Measurements from ENCODE around the gene TMC7. TPM values are rescaled to one million over a fixed set of nuclear protein-coding genes. Genes with fewer than 3 reads are reported as not detected.
"Not testable (repeated sequence)": the region's sequence is repeated elsewhere in the genome, so short reads cannot be mapped to it uniquely, and the experiment has no call there.

The TMC7 gene
- total RNA-seq, 3 donors from 2014 or later = 5.4 to 12.4 (median 9.2) TPM

DNA sequence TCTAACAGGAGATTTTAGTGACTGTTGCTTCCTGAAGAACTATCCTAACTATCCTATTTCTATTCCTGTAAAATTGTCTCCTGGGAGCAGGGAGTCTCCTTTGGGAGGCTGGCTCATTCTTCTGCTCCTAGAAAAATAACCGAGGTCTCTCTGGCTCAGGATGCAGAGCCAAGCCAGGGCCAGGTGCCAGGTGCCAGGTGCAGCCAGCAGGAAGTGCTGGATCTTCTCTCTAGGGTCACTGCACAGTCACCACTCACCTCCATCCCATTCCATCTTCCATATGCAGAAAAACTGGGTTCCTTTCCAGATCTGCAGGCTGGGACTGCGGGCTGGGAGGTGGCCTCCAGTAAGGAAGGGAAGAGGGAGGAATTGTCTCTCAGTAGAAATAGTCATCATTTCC is 3.8 kb upstream of the TMC7 start:
- DNase-seq (no peak), ATAC-seq (no peak)
- H3K4me3 ChIP-seq = no peak overlapping the region
- TF ChIP-seq, protein P1, sequence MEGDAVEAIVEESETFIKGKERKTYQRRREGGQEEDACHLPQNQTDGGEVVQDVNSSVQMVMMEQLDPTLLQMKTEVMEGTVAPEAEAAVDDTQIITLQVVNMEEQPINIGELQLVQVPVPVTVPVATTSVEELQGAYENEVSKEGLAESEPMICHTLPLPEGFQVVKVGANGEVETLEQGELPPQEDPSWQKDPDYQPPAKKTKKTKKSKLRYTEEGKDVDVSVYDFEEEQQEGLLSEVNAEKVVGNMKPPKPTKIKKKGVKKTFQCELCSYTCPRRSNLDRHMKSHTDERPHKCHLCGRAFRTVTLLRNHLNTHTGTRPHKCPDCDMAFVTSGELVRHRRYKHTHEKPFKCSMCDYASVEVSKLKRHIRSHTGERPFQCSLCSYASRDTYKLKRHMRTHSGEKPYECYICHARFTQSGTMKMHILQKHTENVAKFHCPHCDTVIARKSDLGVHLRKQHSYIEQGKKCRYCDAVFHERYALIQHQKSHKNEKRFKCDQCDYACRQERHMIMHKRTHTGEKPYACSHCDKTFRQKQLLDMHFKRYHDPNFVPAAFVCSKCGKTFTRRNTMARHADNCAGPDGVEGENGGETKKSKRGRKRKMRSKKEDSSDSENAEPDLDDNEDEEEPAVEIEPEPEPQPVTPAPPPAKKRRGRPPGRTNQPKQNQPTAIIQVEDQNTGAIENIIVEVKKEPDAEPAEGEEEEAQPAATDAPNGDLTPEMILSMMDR (IDR thresholded peaks at IDR 0.05) = no peak
- H3K36me3 ChIP-seq (ENCODE audit: low read depth) = no peaks in the 10 kb centered on the region
- intact Hi-C loops (cut with DNase I, micrococcal nuclease) = loop anchor here in 1 of 2 donors (10.0 kb wide), 1 partner anchor 95 kb away; no protein-coding TSS in a partner anchor
- H3K4me1 ChIP-seq (ENCODE audit: low read depth) = peaks cover 7% of the 10 kb centered on the region
- H3K9me3 ChIP-seq = no peaks in the 10 kb centered on the region

- H3K36me3 ChIP-seq (ENCODE audit: low read depth) = no peaks in the 10 kb centered on the region
- H3K4me1 ChIP-seq (ENCODE audit: low read depth) = peaks cover 10% of the 10 kb centered on the region
- peak; percentile 65 for ATAC-seq
- H3K9me3 ChIP-seq = no peaks in the 10 kb centered on the region
- H3K4me3 ChIP-seq = no peak overlapping the region
- intact Hi-C loops (cut with DNase I, micrococcal nuclease) = no loop called here
- DNase-seq = no peak
- TF ChIP-seq, protein P1 (IDR thresholded peaks at IDR 0.05) = no peak
Measured at GRCh38 chr16:18984435-18985005, 786 bp downstream of the TMC7 start.

DNA sequence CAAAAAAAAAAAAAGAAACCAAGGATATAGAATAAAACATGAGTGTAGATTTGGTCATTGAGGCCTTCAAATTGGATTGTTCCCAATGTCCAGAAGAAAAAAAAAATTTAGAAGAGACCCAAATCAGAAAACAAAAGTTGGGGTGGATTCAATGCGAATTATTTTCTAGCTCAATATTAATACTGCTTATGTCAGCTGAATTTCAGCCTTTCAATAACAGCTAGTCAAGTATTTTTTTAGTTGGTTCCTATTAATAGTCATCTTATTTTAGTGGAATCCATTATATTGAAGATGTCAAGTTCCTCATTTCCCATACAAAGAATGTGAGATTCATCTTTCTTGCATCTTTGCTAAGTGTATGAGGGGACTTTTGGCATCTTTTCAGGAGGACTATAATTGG is 1.5 kb downstream of the TMC7 start:
- ATAC-seq; H3K4me1 ChIP-seq (ENCODE audit: low read depth); intact Hi-C loops (cut with DNase I, micrococcal nuclease); DNase-seq; H3K4me3 ChIP-seq; H3K36me3 ChIP-seq (ENCODE audit: low read depth); H3K9me3 ChIP-seq: not testable (repeated sequence)

DNA sequence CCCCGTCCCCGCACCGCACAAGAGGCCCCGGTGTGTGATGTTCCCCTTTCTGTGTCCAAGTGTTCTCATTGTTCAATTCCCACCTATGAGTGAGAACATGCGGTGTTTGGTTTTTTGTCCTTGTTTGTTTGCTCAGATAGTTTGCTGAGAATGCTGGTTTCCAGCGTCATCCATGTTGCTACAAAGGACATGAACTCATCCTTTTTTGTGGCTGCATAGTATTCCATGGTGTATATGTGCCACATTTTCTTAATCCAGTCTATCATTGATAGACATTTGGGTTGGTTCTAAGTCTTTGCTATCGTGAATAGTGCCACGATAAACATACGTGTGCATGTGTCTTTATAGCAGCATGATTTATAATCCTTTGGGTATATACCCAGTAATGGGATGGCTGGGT is 8.0 kb downstream of the TMC7 start:
- ATAC-seq; H3K9me3 ChIP-seq; H3K4me1 ChIP-seq (ENCODE audit: low read depth); H3K36me3 ChIP-seq (ENCODE audit: low read depth); intact Hi-C loops (cut with DNase I, micrococcal nuclease); DNase-seq; H3K4me3 ChIP-seq: not testable (repeated sequence)

DNA sequence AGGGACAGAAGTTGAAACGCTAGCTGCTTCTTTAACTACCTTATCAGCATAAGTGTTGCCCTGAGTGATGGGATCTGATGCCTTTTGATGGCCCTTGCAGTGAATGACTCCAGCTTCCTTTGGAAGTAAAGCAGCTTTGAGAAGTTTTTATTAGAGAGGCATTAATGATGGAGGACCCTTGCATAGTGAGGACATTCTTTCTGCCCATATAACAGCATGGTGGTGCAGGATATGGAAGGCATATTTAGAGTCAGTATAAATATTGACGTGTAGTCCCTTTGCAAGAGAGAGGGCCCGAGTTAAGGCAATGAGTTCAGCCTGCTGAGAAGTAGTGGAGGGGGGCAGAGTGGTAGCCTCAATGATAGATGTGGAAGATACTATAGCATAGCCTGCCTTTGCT is 9.8 kb downstream of the TMC7 start:
- ATAC-seq; H3K36me3 ChIP-seq (ENCODE audit: low read depth); intact Hi-C loops (cut with DNase I, micrococcal nuclease): not testable (repeated sequence)

DNA sequence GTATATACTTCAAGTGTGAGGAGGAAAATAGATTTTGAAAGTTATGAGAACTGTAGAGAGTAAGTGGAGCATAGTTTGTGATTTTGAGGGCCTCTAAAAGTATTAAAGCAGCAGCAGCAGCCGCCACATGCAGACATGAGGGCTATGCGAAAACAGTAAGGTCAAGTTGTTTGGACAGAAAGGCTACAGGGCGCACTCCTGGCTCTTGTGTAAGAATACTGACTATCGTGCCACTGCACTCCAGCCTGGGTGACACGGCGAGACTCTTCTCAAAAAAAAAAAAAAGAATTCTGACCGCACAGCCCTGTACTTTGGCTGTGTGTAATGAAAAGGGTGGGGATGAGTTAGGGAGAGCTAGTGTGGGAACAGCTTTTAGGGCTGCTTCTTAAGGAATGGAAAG is 10.4 kb downstream of the TMC7 start:
- not testable (repeated sequence) for ATAC-seq

More for the DNA sequence above, 9.8 kb downstream of the TMC7 start:
- not testable (repeated sequence) for H3K4me3 ChIP-seq, DNase-seq, H3K9me3 ChIP-seq
- H3K4me1 ChIP-seq (ENCODE audit: low read depth) = peaks cover 12% of the 10 kb centered on the region

DNA sequence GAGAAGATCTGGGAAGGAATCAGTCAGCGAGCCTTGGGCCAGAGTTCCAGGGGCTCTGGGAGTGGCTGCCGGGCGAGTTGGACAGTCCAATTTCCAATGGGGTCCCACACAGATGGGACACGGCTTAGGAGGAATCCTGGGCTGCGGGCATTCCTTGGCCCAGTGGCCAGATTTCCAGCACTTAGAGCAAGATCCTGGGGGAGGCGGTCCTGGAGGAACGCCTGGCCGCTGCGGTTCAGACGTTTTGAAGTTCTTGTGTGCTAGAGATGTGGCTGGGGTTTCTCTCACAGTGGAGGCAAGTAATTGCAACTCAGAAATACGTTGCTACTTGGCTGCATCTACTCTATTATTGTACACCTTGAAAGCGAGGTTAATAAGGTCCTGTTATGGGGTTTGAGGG is 11.7 kb downstream of the TMC7 start:
- H3K4me3 ChIP-seq; DNase-seq; ATAC-seq; intact Hi-C loops (cut with DNase I, micrococcal nuclease); H3K9me3 ChIP-seq; H3K36me3 ChIP-seq (ENCODE audit: low read depth): not testable (repeated sequence)
- H3K4me1 ChIP-seq (ENCODE audit: low read depth) = peaks cover 18% of the 10 kb centered on the region

More for the DNA sequence above, 10.4 kb downstream of the TMC7 start:
- H3K36me3 ChIP-seq (ENCODE audit: low read depth); intact Hi-C loops (cut with DNase I, micrococcal nuclease); H3K9me3 ChIP-seq; H3K4me3 ChIP-seq; DNase-seq: not testable (repeated sequence)
- H3K4me1 ChIP-seq (ENCODE audit: low read depth) = peaks cover 16% of the 10 kb centered on the region

GRCh38 chr16:18996536-18996935 is 12.8 kb downstream of the TMC7 start:
- peaks cover 18% of the 10 kb centered on the region for H3K4me1 ChIP-seq (ENCODE audit: low read depth)
- H3K36me3 ChIP-seq (ENCODE audit: low read depth); ATAC-seq; intact Hi-C loops (cut with DNase I, micrococcal nuclease); H3K4me3 ChIP-seq; H3K9me3 ChIP-seq; DNase-seq: not testable (repeated sequence)

DNA sequence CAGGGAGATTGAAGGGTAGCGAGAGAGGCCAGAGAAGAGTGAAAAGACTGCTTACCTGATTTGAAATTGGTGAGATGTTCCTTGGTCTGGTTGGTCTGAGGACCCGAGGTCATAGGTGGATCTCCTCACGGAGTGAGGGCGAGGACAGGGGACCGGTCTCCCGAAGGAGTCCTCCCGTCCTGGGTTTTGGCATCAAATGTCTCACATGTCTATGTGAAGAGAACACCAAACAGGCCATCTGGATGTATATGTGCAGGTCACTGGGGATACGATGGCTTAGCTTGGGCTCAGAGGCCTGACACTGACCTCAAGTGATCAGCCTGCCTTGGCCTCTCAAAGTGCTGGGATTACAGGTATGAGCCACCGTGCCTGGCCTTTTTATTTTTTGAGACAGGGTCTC is 13.3 kb downstream of the TMC7 start:
- DNase-seq; ATAC-seq; H3K9me3 ChIP-seq; intact Hi-C loops (cut with DNase I, micrococcal nuclease); H3K36me3 ChIP-seq (ENCODE audit: low read depth); H3K4me3 ChIP-seq: not testable (repeated sequence)
- peaks cover 18% of the 10 kb centered on the region for H3K4me1 ChIP-seq (ENCODE audit: low read depth)

Measured in mucosa of descending colon (tissue), 3 donors.